RWPE1 (cell line): Measurements from ENCODE around the gene APLN.

Experiments used
- CTCF ChIA-PET: fragments of 350-600 bp; sonication (Branson Sonifier 250); formaldehyde crosslinking; extraction: SDS; loops from one replicate; lab custom pipeline; 2021; lab: Yijun Ruan, JAX
- POLR2A ChIA-PET: fragments of 400-600 bp; formaldehyde crosslinking; extraction: SDS; loops from one replicate; lab custom pipeline; 2020; ENCODE audit warnings: antibody characterized with exemption; ENCODE audit not compliant: low non-redundant PET; lab: Yijun Ruan, JAX
- DNase-seq: peaks from one replicate; pipeline ENCODE4 v3.0.0; 2012; ENCODE audit warnings: low spot score
- H3K27ac ChIP-seq: fragments of 450-650 bp; 2 replicates; pipeline ENCODE4 v1.5.1; 2017
- TF ChIP-seq, protein P1 (sequence below): fragments of 450-650 bp; conservative IDR thresholded peaks from 2 replicates; pipeline ENCODE4 v1.5.1; 2017; ENCODE audit warnings: low read depth, mild to moderate bottlenecking

Gene APLN

GRCh38 chrX:129696463-129697155 lies 41.9 kb upstream of the APLN start:
- DNase-seq = no peak
- TF ChIP-seq, protein P1, sequence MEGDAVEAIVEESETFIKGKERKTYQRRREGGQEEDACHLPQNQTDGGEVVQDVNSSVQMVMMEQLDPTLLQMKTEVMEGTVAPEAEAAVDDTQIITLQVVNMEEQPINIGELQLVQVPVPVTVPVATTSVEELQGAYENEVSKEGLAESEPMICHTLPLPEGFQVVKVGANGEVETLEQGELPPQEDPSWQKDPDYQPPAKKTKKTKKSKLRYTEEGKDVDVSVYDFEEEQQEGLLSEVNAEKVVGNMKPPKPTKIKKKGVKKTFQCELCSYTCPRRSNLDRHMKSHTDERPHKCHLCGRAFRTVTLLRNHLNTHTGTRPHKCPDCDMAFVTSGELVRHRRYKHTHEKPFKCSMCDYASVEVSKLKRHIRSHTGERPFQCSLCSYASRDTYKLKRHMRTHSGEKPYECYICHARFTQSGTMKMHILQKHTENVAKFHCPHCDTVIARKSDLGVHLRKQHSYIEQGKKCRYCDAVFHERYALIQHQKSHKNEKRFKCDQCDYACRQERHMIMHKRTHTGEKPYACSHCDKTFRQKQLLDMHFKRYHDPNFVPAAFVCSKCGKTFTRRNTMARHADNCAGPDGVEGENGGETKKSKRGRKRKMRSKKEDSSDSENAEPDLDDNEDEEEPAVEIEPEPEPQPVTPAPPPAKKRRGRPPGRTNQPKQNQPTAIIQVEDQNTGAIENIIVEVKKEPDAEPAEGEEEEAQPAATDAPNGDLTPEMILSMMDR = no peak
- ChIA-PET CTCF (no interaction called here), POLR2A (no interaction called here)
- no peak overlapping the region for H3K27ac ChIP-seq

- DNase-seq = no peak
- TF ChIP-seq, protein P1 = no peak
- ChIA-PET CTCF (no interaction called here), POLR2A (no interaction called here)
- no peak overlapping the region for H3K27ac ChIP-seq
These were observed 41.2 kb upstream of the APLN start for GRCh38 chrX:129695937-129696336.

DNA sequence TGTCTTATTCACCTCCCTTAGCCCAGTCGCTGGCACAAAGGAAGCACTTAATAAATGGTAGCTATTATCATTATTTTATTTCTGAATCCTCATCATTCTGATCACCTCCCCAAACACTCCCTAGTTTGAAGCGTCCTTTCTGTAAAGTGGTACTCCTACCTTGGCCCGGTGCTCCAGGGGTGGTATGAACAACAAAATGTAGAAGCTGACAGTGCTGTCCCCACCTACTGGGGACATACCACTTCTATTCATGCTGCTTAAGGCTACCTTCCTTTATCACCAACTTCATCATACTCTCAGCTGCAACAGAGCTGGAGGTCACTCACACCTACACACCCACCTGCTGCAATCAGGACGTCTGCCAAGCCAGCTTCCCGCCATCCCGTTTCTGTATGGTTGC lies 40.8 kb upstream of the APLN start:
- ChIA-PET POLR2A (no interaction called here), CTCF (no interaction called here)
- TF ChIP-seq, protein P1 = no peak
- H3K27ac ChIP-seq = no peak overlapping the region
- no peak for DNase-seq

GRCh38 chrX:129694805-129695204 lies 40.0 kb upstream of the APLN start:
- DNase-seq = no peak
- ChIA-PET CTCF (no interaction called here), POLR2A (no interaction called here)
- H3K27ac ChIP-seq = no peak overlapping the region
- TF ChIP-seq, protein P1 = no peak

GRCh38 chrX:129693354-129693753 lies 38.6 kb upstream of the APLN start:
- DNase-seq = no peak
- H3K27ac ChIP-seq = no peak overlapping the region
- CTCF ChIA-PET = no interaction called here
- TF ChIP-seq, protein P1 = no peak
- POLR2A ChIA-PET = interaction anchor here (0.5 kb wide), 1 partner anchor 416 kb away, joined by 3 read pairs; no protein-coding TSS in a partner anchor

GRCh38 chrX:129690435-129690834 lies 35.7 kb upstream of the APLN start:
- ChIA-PET POLR2A (no interaction called here), CTCF (interaction anchor here (0.6 kb wide), 1 partner anchor 11 kb away, joined by 3 read pairs; no protein-coding TSS in a partner anchor)
- TF ChIP-seq, protein P1 = no peak
- H3K27ac ChIP-seq = no peak overlapping the region
- DNase-seq = no peak
